HepG2 (cell line): ENCODE data around the gene MARK2. TPM values are rescaled to one million over a fixed set of nuclear protein-coding genes. Genes with fewer than 3 reads are reported as not detected.

Experiments
- ARID2 ChIP-seq: sonication (generic); formaldehyde crosslinking; IDR thresholded peaks from 2 replicates; pipeline ENCODE4 v1.8.1; 2022; ENCODE audit warnings: mild to moderate bottlenecking, missing genetic modification reagents, borderline replicate concordance
- ASH2L ChIP-seq: fragments of 300-600, 200-600 bp; sonication (generic); IDR thresholded peaks from 2 replicates; pipeline ENCODE4 v1.7.0; 2017; ENCODE audit warnings: low read depth, mild to moderate bottlenecking, moderate library complexity, mixed read lengths, low read length; ENCODE audit not compliant: insufficient read length
- E2F1 ChIP-seq: sonication (generic); formaldehyde crosslinking; IDR thresholded peaks from 2 replicates; pipeline ENCODE4 v1.5.0; 2020; ENCODE audit warnings: missing genetic modification reagents
- KAT7 ChIP-seq: IDR thresholded peaks from 2 replicates; pipeline ENCODE4 v1.6.1; 2018; ENCODE audit warnings: borderline replicate concordance, missing compliant biosample characterization
- KIAA2018 ChIP-seq: sonication (generic); formaldehyde crosslinking; IDR thresholded peaks from 2 replicates; pipeline ENCODE4 v1.5.0; 2020; ENCODE audit warnings: mild to moderate bottlenecking, missing genetic modification reagents, borderline replicate concordance
- MAFG ChIP-seq: sonication (generic); formaldehyde crosslinking; IDR thresholded peaks from 2 replicates; pipeline ENCODE4 v1.5.1; 2020; ENCODE audit warnings: mild to moderate bottlenecking, missing genetic modification reagents
- MED1 ChIP-seq: sonication (generic); formaldehyde crosslinking; IDR thresholded peaks from 2 replicates; pipeline ENCODE4 v1.4.0; 2020; ENCODE audit warnings: missing genetic modification reagents
- MTERF4 ChIP-seq: sonication (generic); formaldehyde crosslinking; IDR thresholded peaks from 2 replicates; pipeline ENCODE4 v1.8.0; 2023; ENCODE audit warnings: mild to moderate bottlenecking, missing genetic modification reagents
- NFE2L2 ChIP-seq: fragments of 150-350 bp; IDR thresholded peaks from 2 replicates; pipeline ENCODE4 v1.6.1; 2014; ENCODE audit warnings: low read length
- SIX1 ChIP-seq: sonication (generic); formaldehyde crosslinking; IDR thresholded peaks from 2 replicates; pipeline ENCODE4 v1.4.0; 2020; ENCODE audit warnings: missing genetic modification reagents, borderline replicate concordance
- ZNF3 ChIP-seq: IDR thresholded peaks from 2 replicates; pipeline ENCODE4 v1.7.0; 2017; ENCODE audit warnings: inconsistent platforms
- ZNF510 ChIP-seq: sonication (generic); formaldehyde crosslinking; IDR thresholded peaks from 2 replicates; pipeline ENCODE4 v1.4.0; 2020; ENCODE audit warnings: low read depth, mild to moderate bottlenecking, missing genetic modification reagents
- ZNF546 ChIP-seq: sonication (generic); formaldehyde crosslinking; conservative IDR thresholded peaks from 2 replicates; pipeline ENCODE4 v1.8.1; 2023; ENCODE audit warnings: mild to moderate bottlenecking, missing genetic modification reagents
- polyA plus RNA-seq, 8 experiments: library from polyadenylated mRNA; depleted of rRNA in 3 of 8; stranded (reverse) in 7 of 8; unstranded in 1 of 8; fragments of >200 nt; fragmentation: Illumina TruSeq in 4 of 8; extraction: Trizol in 4 of 8; gene quantifications; 2 replicates each; pipeline versions ENCODE4 v1.2.1 to v1.2.3, GENCODE V29; 2011 to 2016; ENCODE audit warnings: low read depth in 4 of 8, missing spikeins in 1 of 8, mixed read lengths in 1 of 8; ENCODE audit not compliant: insufficient read depth in 1 of 8
- total RNA-seq, 5 experiments: library from RNA; depleted of rRNA; stranded (reverse); fragments of >200 nt; fragmentation: Illumina TruSeq; extraction: Trizol; gene quantifications; 2 replicates each; pipeline ENCODE4 v1.2.3, GENCODE V29; 2016; ENCODE audit warnings: low read depth in 1 of 5

The MARK2 gene
- total and polyA plus RNA-seq, 2 of the 13 experiments (the other 11 are each of a cell fraction or from before 2014, with no cell fraction given) = 13.5 to 13.9 TPM

- no peak for TF ChIP-seq KIAA2018 (CRISPR knock-in tag)
- no peak for TF ChIP-seq ZNF546 (CRISPR knock-in tag)
- peak; percentile 99 for TF ChIP-seq ZNF3 (CRISPR knock-in tag)
- peak; percentile 55; the same call in 1 of the 2 replicates for TF ChIP-seq MED1 (CRISPR knock-in tag)
- TF ChIP-seq ARID2 (CRISPR knock-in tag) = no peak
- TF ChIP-seq E2F1 (CRISPR knock-in tag) = no peak
- TF ChIP-seq ASH2L = peak; percentile 35
- no peak for TF ChIP-seq KAT7 (CRISPR knock-in tag)
- no peak for TF ChIP-seq MAFG (CRISPR knock-in tag)
- TF ChIP-seq NFE2L2 = no peak
- TF ChIP-seq ZNF510 (CRISPR knock-in tag) = 0 out of 2 replicates have a peak, but pooled peaks have one; percentile 24
- TF ChIP-seq MTERF4 = no peak
- no peak for TF ChIP-seq SIX1 (CRISPR knock-in tag)
Observed at GRCh38 chr11:63920126-63920938, 81.4 kb downstream of the MARK2 start (continued).
